Cardiac muscle cell (in vitro differentiated cells and primary cell): ENCODE measurements around the gene DNAJC30. TPM values are rescaled to one million over a fixed set of nuclear protein-coding genes. Genes with fewer than 3 reads are reported as not detected.
A peak's percentile ranks its signal among the peaks of the same experiment; 100 is the strongest.

ENCODE experiments used
- DNase-seq, 2 donors: peaks; one replicate each; pipeline versions ENCODE4 v3.0.0 to v3.0.0-alpha.2; 2010 to 2017; ENCODE audit warnings: low read depth in 1 of 2, low spot score in 1 of 2
- H3K27ac ChIP-seq: fragments of 200-600 bp; sonication (generic); 2 replicates; pipeline ENCODE4 v1.5.1; 2016
- H3K27me3 ChIP-seq: fragments of 200-600 bp; sonication (generic); 2 replicates; pipeline ENCODE4 v1.6.0; 2016; ENCODE audit warnings: control low read depth
- H3K36me3 ChIP-seq: fragments of 200-600 bp; sonication (generic); 2 replicates; pipeline ENCODE4 v1.5.1; 2016; ENCODE audit warnings: control low read depth
- H3K4me1 ChIP-seq: fragments of 200-600 bp; sonication (generic); 2 replicates; pipeline ENCODE4 v1.8.1; 2017; ENCODE audit warnings: low read depth, mild to moderate bottlenecking, mixed run types
- H3K4me3 ChIP-seq: fragments of 200-600 bp; sonication (generic); 2 replicates; pipeline ENCODE4 v1.5.1; 2016; ENCODE audit warnings: mild to moderate bottlenecking
- H3K9me3 ChIP-seq: fragments of 200-600 bp; sonication (generic); 2 replicates; pipeline ENCODE4 v1.5.1; 2017; ENCODE audit warnings: low read depth, mild to moderate bottlenecking, control low read depth
- polyA plus RNA-seq: library from polyadenylated mRNA; unstranded; fragments of >200 nt; fragmentation: Nextera tagmentation; extraction: Ambion mirVana; gene quantifications from 2 replicates; pipeline ENCODE4 v1.2.1, GENCODE V29; 2016
- total RNA-seq: library from RNA; depleted of rRNA; stranded (reverse); fragments of >200 nt; gene quantifications from 2 replicates; pipeline ENCODE4 v1.2.3, GENCODE V29; 2016
- TF ChIP-seq, protein P1 (sequence below): IDR thresholded peaks from 2 replicates; pipeline ENCODE4 v1.5.1; 2012; ENCODE audit warnings: low read depth, mild to moderate bottlenecking, low read length

DNAJC30 gene
- total and polyA plus RNA-seq, 2 experiments from 2014 or later: 10.1 to 23.4 TPM

DNA sequence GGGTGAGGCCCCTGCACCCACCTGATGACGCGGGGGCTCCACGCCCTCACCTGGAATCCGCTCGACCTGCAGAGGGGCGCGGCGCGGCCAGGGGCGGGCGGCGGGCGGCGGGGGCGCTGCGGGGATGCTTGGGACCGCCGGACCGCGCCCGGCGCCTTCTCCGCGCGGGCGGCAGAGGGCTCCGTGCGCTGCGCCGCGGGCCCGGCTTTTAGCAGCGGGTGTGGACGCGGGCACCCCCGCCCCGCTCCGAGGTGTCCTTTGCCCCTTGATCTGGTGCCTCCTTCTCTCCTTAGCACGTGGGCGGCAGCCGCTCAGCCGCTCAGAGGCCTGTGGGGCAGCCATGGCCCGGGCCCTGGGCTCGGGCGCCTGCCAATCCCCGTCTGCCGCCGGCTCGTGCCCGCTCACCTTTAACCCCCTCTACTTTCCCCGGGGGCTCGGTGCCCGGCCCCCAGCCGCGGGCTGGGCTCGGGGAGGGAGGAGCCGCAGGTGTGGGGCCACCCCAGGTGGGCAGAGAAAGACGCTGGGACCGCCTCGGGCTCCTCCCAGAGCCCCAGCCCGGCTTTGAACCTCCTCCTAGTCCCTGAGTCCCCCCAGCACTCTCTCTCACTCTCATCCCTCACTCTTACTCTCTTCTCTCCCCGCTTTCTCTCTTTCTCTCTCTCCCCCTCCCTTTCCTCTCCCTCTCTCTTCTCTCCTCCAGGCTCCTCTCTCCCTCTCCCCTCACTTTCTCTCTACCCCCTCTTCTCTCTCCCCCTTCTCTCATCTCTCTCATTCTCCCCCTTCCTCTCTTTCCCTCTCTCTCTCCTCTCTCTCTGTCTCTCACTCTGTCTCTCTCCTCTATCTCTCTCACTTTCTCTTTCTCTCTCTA is 35.3 kb downstream of the DNAJC30 start:
- Histone ChIP-seq H3K27me3 (peaks cover 75% of the 10 kb centered on the region), H3K36me3 (no peaks in the 10 kb centered on the region), H3K27ac (no peak overlapping the region), H3K4me3 (peak overlapping the region; percentile 26), H3K4me1 (no peaks in the 10 kb centered on the region), H3K9me3 (no peaks in the 10 kb centered on the region)
- TF ChIP-seq, protein P1, sequence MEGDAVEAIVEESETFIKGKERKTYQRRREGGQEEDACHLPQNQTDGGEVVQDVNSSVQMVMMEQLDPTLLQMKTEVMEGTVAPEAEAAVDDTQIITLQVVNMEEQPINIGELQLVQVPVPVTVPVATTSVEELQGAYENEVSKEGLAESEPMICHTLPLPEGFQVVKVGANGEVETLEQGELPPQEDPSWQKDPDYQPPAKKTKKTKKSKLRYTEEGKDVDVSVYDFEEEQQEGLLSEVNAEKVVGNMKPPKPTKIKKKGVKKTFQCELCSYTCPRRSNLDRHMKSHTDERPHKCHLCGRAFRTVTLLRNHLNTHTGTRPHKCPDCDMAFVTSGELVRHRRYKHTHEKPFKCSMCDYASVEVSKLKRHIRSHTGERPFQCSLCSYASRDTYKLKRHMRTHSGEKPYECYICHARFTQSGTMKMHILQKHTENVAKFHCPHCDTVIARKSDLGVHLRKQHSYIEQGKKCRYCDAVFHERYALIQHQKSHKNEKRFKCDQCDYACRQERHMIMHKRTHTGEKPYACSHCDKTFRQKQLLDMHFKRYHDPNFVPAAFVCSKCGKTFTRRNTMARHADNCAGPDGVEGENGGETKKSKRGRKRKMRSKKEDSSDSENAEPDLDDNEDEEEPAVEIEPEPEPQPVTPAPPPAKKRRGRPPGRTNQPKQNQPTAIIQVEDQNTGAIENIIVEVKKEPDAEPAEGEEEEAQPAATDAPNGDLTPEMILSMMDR: no peak
- peak in 1 of 2 donors; percentile 43 for DNase-seq

DNA sequence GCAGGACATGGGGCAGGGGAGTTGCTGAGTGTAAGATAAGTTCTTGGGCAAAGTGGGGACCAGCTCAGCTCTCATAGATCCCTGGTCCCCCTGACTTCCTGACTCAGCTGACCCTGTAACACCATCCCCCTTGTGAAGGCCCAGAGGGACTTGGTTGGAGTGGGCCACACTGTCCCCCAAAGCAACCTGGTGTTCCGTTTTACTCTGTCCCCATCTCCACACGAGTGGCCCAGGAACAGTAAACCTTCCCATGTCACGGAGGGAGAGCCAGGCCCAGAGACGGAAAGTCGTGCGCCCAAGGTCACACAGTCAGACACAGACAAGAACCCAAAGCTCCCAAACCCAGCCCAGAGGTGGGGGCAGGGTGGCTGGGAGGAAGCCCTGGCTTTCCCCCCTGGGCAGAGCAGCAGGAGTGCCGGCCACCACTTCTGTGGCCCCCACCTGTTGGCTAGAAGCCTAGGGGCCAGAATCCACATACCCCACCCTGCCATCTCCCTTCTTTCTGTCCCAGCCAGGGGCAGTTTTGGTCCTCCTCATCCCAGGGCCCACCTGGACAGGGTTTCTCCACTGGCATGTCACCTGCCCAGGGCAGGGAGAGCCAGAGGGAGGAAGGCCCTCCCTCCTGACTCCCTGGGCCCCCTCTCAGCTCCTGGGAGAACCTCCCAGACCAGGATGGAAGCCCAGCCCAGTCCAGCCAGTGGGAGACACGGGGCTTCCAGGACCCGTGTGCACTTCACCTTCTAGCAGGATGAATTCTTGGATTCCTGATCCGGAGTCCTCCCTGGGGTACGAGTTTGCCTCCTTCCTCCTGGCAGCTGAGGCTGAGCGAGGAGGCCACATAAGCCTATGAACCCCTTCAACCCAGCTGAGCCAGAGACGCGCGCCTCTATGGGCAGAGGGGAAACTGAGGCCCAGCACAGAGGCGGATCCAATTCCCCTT is 36.2 kb downstream of the DNAJC30 start:
- no peak for DNase-seq
- Histone ChIP-seq H3K4me1 (no peaks in the 10 kb centered on the region), H3K36me3 (no peaks in the 10 kb centered on the region), H3K27me3 (peaks cover 72% of the 10 kb centered on the region), H3K27ac (no peak overlapping the region), H3K4me3 (no peak overlapping the region), H3K9me3 (no peaks in the 10 kb centered on the region)
- TF ChIP-seq, protein P1: no peak

DNA sequence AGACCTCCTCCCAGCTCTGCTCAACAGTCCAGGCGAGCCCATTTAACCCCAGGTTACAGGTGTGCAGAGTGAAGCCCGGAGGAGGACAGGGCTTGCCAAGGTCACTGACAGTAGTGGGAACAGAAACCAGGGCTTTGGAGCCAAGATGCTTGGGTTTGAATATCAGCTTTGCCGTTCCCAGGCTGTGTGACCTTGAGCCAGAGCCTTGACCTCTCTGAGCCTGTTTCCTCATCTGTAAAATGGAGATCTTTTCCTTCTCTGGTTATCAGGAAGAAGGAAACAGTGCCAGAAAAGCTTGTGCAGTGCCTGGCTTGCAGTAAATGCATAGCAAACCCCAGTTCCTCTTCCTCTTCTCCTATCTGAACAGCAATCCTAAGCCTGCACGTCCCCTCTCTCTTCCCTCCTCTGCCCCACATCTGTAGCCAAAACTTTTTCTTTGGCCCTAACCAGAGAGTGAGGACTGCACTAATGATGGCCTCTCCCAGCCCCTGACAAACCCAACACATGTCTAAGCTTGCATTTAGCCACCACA is 37.5 kb downstream of the DNAJC30 start:
- TF ChIP-seq, protein P1: no peak
- H3K27ac ChIP-seq: no peak overlapping the region
- H3K4me1 ChIP-seq: no peaks in the 10 kb centered on the region
- no peak for DNase-seq
- no peak overlapping the region for H3K4me3 ChIP-seq
- no peaks in the 10 kb centered on the region for H3K9me3 ChIP-seq
- peaks cover 62% of the 10 kb centered on the region for H3K27me3 ChIP-seq
- H3K36me3 ChIP-seq: no peaks in the 10 kb centered on the region

DNA sequence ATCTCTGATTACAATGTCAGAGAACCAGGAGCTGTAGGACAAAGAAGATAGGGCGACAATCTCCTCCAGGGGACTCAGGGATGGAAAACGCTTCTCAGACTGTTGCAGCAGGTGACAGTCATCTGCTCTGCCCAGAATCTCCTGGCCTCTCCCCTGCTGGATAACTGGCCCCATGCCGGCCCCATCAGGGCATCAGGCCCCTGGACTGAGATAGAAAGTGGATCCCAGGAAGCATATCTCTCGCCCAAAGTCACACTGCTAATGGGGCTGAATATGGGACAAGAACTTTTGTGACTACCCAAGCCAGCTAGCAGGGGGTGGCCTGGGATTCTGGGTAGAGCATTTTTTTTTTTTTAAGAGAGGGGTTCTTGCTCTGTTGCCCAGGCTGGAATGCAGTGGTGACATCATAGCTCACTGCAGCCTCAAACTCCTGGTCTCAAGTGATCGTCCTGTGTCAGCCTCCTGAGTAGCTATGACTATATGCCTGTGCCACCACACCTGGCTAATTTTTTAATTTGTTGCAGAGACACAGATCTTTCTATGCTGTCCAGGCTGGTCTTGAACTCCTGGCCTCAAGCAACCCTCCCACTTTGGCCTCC is 38.5 kb downstream of the DNAJC30 start:
- Histone ChIP-seq H3K27ac (no peak overlapping the region), H3K4me3 (no peak overlapping the region), H3K27me3 (peaks cover 53% of the 10 kb centered on the region), H3K9me3 (no peaks in the 10 kb centered on the region), H3K4me1 (no peaks in the 10 kb centered on the region), H3K36me3 (no peaks in the 10 kb centered on the region)
- TF ChIP-seq, protein P1: no peak
- no peak for DNase-seq

DNA sequence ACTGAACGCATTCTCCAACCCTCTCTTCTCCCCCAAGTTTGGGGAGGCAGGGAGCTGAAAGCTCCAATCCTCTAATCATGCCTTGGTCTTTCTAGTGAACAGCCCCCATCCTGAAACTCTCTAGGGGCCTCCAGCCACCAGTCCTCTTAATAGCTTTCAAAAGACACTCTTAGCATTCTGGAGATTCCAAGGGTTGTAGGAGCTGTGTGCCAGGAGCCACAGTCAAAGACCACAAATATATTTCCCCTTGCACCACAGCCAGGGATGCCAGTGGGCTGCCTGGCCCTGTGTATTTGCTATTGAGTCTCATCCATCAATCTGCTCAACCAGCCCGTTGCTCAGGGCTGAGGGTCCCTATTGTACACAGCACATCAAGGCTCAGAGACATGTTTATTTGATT is 40.4 kb downstream of the DNAJC30 start:
- H3K27ac ChIP-seq: no peak overlapping the region
- H3K9me3 ChIP-seq: no peaks in the 10 kb centered on the region
- no peak for DNase-seq
- TF ChIP-seq, protein P1: no peak
- peaks cover 33% of the 10 kb centered on the region for H3K27me3 ChIP-seq
- no peaks in the 10 kb centered on the region for H3K36me3 ChIP-seq
- H3K4me1 ChIP-seq: no peaks in the 10 kb centered on the region
- H3K4me3 ChIP-seq: no peak overlapping the region
